GM13976 (cell line): ENCODE results near the gene DNMT3A.

Experiments
- DNase-seq: peaks from one replicate; pipeline ENCODE4 v3.0.0; 2012; ENCODE audit warnings: low spot score
- CTCF ChIP-seq: IDR thresholded peaks from 2 replicates; pipeline ENCODE4 v1.5.1; 2012; ENCODE audit warnings: borderline replicate concordance, mild to moderate bottlenecking; ENCODE audit not compliant: insufficient read depth; ENCODE audit errors: extremely low read depth, missing control alignments, control extremely low read depth
- in situ Hi-C: fragments of 300-500 bp; cut with MboI; formaldehyde crosslinking; loops from one replicate; pipeline ENCODE4 v1.12.0; 2022; ENCODE audit warnings: low sequenced_read_pairs, mixed read lengths, inconsistent platforms; ENCODE audit not compliant: unreplicated experiment

Gene DNMT3A

GRCh38 chr2:25349397-25349796 lies 7.7 kb upstream of the DNMT3A start:
- no peak for DNase-seq
- TF ChIP-seq CTCF, result no peak
- in situ Hi-C loops, result no loop called here

- in situ Hi-C loops, result no loop called here
- no peak for TF ChIP-seq CTCF
- DNase-seq, result no peak
Observed at GRCh38 chr2:25347846-25348245, 6.1 kb upstream of the DNMT3A start.

- in situ Hi-C loops, result no loop called here
- no peak for DNase-seq
- TF ChIP-seq CTCF, result no peak
Observed at GRCh38 chr2:25347205-25347815, 5.6 kb upstream of the DNMT3A start.

GRCh38 chr2:25343187-25343825 lies 1.6 kb upstream of the DNMT3A start:
- in situ Hi-C loops, result no loop called here
- no peak for TF ChIP-seq CTCF
- DNase-seq, result no peak

GRCh38 chr2:25342372-25343186 lies 854 bp upstream of the DNMT3A start:
- peak; percentile 94 for DNase-seq
- in situ Hi-C loops, result no loop called here
- TF ChIP-seq CTCF, result peak; percentile 96

GRCh38 chr2:25341011-25341727 lies 556 bp downstream of the DNMT3A start:
- peak; percentile 82 for DNase-seq
- in situ Hi-C loops, result no loop called here
- no peak for TF ChIP-seq CTCF
